Parathyroid adenoma (tissue), 2 donors: ENCODE results near the gene OR4D9.
"Not testable (repeated sequence)": the region's sequence is repeated elsewhere in the genome, so short reads cannot be mapped to it uniquely, and the experiment has no call there.

ENCODE experiments used
- H2AFZ ChIP-seq: fragments of 300-600 bp; sonication (generic); one replicate; pipeline ENCODE4 v1.7.0; 2017; ENCODE audit warnings: antibody characterized with exemption, mild to moderate bottlenecking
- H3K27ac ChIP-seq: fragments of 300-600 bp; sonication (generic); one replicate; pipeline ENCODE4 v1.7.0; 2017
- H3K27me3 ChIP-seq: fragments of 300-600 bp; sonication (generic); one replicate; pipeline ENCODE4 v1.7.0; 2017; ENCODE audit warnings: low read length; ENCODE audit not compliant: control insufficient read depth, insufficient read depth
- H3K36me3 ChIP-seq: fragments of 300-600 bp; sonication (generic); one replicate; pipeline ENCODE4 v1.7.0; 2017; ENCODE audit warnings: low read length; ENCODE audit not compliant: control insufficient read depth, insufficient read depth
- H3K4me1 ChIP-seq: fragments of 300-600 bp; sonication (generic); one replicate; pipeline ENCODE4 v1.7.0; 2017; ENCODE audit warnings: control low read depth
- H3K4me2 ChIP-seq: fragments of 300-600 bp; sonication (generic); one replicate; pipeline ENCODE4 v1.7.0; 2017; ENCODE audit warnings: low read length
- H3K4me3 ChIP-seq: fragments of 300-600 bp; sonication (generic); one replicate; pipeline ENCODE4 v1.7.0; 2017; ENCODE audit warnings: low read depth, low read length
- H3K79me2 ChIP-seq: fragments of 300-600 bp; sonication (generic); one replicate; pipeline ENCODE4 v1.7.0; 2017; ENCODE audit warnings: control low read depth
- H3K9ac ChIP-seq: fragments of 300-600 bp; sonication (generic); one replicate; pipeline ENCODE4 v1.7.0; 2017; ENCODE audit warnings: mild to moderate bottlenecking
- H3K9me3 ChIP-seq: fragments of 300-600 bp; sonication (generic); one replicate; pipeline ENCODE4 v1.7.0; 2017; ENCODE audit warnings: low read length; ENCODE audit not compliant: control insufficient read depth
- CTCF ChIP-seq: fragments of 300-600 bp; sonication (generic); IDR thresholded peaks from one replicate; pipeline ENCODE4 v1.7.0; 2017; ENCODE audit warnings: antibody characterized with exemption, mild to moderate bottlenecking
- donor health status: primary hyperparathyroidism.

Gene OR4D9

GRCh38 chr11:59480359-59480758, 31.0 kb upstream of the OR4D9 start:
- no peak overlapping the region for H3K4me2 ChIP-seq
- H3K9me3 ChIP-seq = no peaks in the 10 kb centered on the region
- no peaks in the 10 kb centered on the region for H3K4me1 ChIP-seq
- H3K9ac ChIP-seq = no peak overlapping the region
- H3K27me3 ChIP-seq = no peaks in the 10 kb centered on the region
- no peak for TF ChIP-seq CTCF
- H3K79me2 ChIP-seq = no peaks in the 10 kb centered on the region
- no peak overlapping the region for H3K4me3 ChIP-seq
- H3K27ac ChIP-seq = no peak overlapping the region
- H2AFZ ChIP-seq = no peak overlapping the region
- no peaks in the 10 kb centered on the region for H3K36me3 ChIP-seq

GRCh38 chr11:59501931-59502330, 9.4 kb upstream of the OR4D9 start:
- no peak for TF ChIP-seq CTCF
- H3K9ac ChIP-seq = no peak overlapping the region

GRCh38 chr11:59503276-59503675, 8.1 kb upstream of the OR4D9 start, which contains the start of gene OR4D11:
Gene OR4D11 (plus strand): TSS chr11:59503576. CDS start chr11:59503576, 0 bp downstream.
- Histone ChIP-seq H2AFZ (no peak within 1 kb of the TSS), H3K36me3 (no peaks in the 10 kb centered on the region), H3K27me3 (no peaks in the 10 kb centered on the region), H3K27ac (no peak within 1 kb of the TSS), H3K4me3 (no peak within 1 kb of the TSS), H3K4me1 (no peaks in the 10 kb centered on the region), H3K4me2 (no peak within 1 kb of the TSS), H3K9me3 (no peaks in the 10 kb centered on the region), H3K79me2 (no peaks in the 10 kb centered on the region), H3K9ac (no peak within 1 kb of the TSS)
- TF ChIP-seq CTCF = no peak

More at GRCh38 chr11:59501931-59502330, 9.4 kb upstream of the OR4D9 start:
- no peak overlapping the region for H3K4me3 ChIP-seq
- H3K27ac ChIP-seq = no peak overlapping the region
- H3K36me3 ChIP-seq = no peaks in the 10 kb centered on the region
- no peak overlapping the region for H3K4me2 ChIP-seq
- H3K9me3 ChIP-seq = no peaks in the 10 kb centered on the region
- H3K79me2 ChIP-seq = no peaks in the 10 kb centered on the region
- no peak overlapping the region for H2AFZ ChIP-seq
- H3K4me1 ChIP-seq = no peaks in the 10 kb centered on the region
- no peaks in the 10 kb centered on the region for H3K27me3 ChIP-seq

- Histone ChIP-seq H3K4me3 (no peak overlapping the region), H3K27ac (no peak overlapping the region), H3K9me3 (no peaks in the 10 kb centered on the region), H3K9ac (no peak overlapping the region), H2AFZ (no peak overlapping the region), H3K79me2 (no peaks in the 10 kb centered on the region), H3K36me3 (no peaks in the 10 kb centered on the region), H3K27me3 (no peaks in the 10 kb centered on the region), H3K4me2 (no peak overlapping the region), H3K4me1 (no peaks in the 10 kb centered on the region)
- TF ChIP-seq CTCF = no peak
Measured at GRCh38 chr11:59511675-59512074, 336 bp downstream of the OR4D9 start.

- H3K79me2 ChIP-seq, H2AFZ ChIP-seq, H3K4me2 ChIP-seq, H3K4me1 ChIP-seq, H3K4me3 ChIP-seq, H3K9me3 ChIP-seq, H3K9ac ChIP-seq, H3K36me3 ChIP-seq, H3K27me3 ChIP-seq, H3K27ac ChIP-seq: not testable (repeated sequence)
Measured at GRCh38 chr11:59520139-59520538, 8.8 kb downstream of the OR4D9 start.
